PC-9 (cell line): Measurements from ENCODE around the gene DGKE. TPM values are rescaled to one million over a fixed set of nuclear protein-coding genes. Genes with fewer than 3 reads are reported as not detected.

Source experiments
- BruUV-seq: library from RNA; stranded (reverse); fragments of 400-500 nt; replicated peaks from 2 replicates; lab custom pipeline; 2021; lab: Mats Ljungman, UMichigan
- CTCF ChIA-PET: fragments of 300-600 bp; sonication (Branson Sonifier 250); formaldehyde crosslinking; loops from one replicate; lab custom pipeline; 2022; ENCODE audit warnings: antibody characterized with exemption; lab: Charles Lee
- POLR2A ChIA-PET: fragments of 300-600 bp; sonication (Branson Sonifier 250); formaldehyde crosslinking; loops from one replicate; lab custom pipeline; 2022; ENCODE audit warnings: antibody characterized with exemption; ENCODE audit not compliant: unreplicated experiment; lab: Charles Lee
- DNase-seq, 2 experiments: peaks; one replicate each; pipeline versions ENCODE4 v3.0.0 to v3.0.0-alpha.2; 2015 to 2022; ENCODE audit warnings: mixed read lengths in 1 of 2
- H2AFZ ChIP-seq: fragments of 200-600 bp; sonication (generic); 2 replicates; pipeline ENCODE4 v1.8.1; 2017; ENCODE audit warnings: antibody characterized with exemption
- H3F3A ChIP-seq: fragments of 200-600 bp; sonication (generic); 2 replicates; pipeline ENCODE4 v1.8.1; 2017; ENCODE audit warnings: antibody characterized with exemption, mild to moderate bottlenecking, low read depth; ENCODE audit not compliant: insufficient read depth
- H3K27ac ChIP-seq: fragments of 200-600 bp; sonication (generic); 2 replicates; pipeline ENCODE4 v1.6.1; 2016; ENCODE audit warnings: mixed run types
- H3K27me3 ChIP-seq: fragments of 200-600 bp; sonication (generic); 2 replicates; pipeline ENCODE4 v1.6.1; 2016; ENCODE audit warnings: low read depth, mixed run types; ENCODE audit not compliant: insufficient read depth
- H3K36me3 ChIP-seq: fragments of 200-600 bp; sonication (generic); 2 replicates; pipeline ENCODE4 v1.6.1; 2016; ENCODE audit warnings: low read depth, mixed run types
- H3K4me1 ChIP-seq: fragments of 200-600 bp; sonication (generic); replicated peaks from 2 replicates; pipeline ENCODE4 v1.6.1; 2016; ENCODE audit warnings: mixed run types; ENCODE audit not compliant: insufficient read depth
- H3K4me2 ChIP-seq: fragments of 200-600 bp; sonication (generic); 2 replicates; pipeline ENCODE4 v1.6.1; 2017; ENCODE audit warnings: mixed run types
- H3K4me3 ChIP-seq: fragments of 200-600 bp; sonication (generic); 2 replicates; pipeline ENCODE4 v1.6.1; 2016; ENCODE audit warnings: mixed run types
- H3K79me2 ChIP-seq: fragments of 200-600 bp; sonication (generic); 2 replicates; pipeline ENCODE4 v1.6.1; 2017; ENCODE audit warnings: low read depth, mixed run types
- H3K9me2 ChIP-seq: fragments of 200-600 bp; sonication (generic); 2 replicates; pipeline ENCODE4 v1.8.1; 2017; ENCODE audit warnings: mild to moderate bottlenecking; ENCODE audit not compliant: insufficient read depth
- H3K9me3 ChIP-seq: fragments of 200-600 bp; sonication (generic); 2 replicates; pipeline ENCODE4 v1.8.1; 2016; ENCODE audit warnings: low read depth; ENCODE audit not compliant: insufficient read depth
- H4K20me1 ChIP-seq: fragments of 200-600 bp; sonication (generic); 2 replicates; pipeline ENCODE4 v1.8.1; 2017; ENCODE audit not compliant: insufficient read depth
- EZH2 ChIP-seq: fragments of 200-600 bp; sonication (generic); IDR thresholded peaks from 2 replicates; pipeline ENCODE4 v1.8.0; 2017; ENCODE audit warnings: antibody characterized with exemption, low read depth
- intact Hi-C: fragments of 100-400 bp; cut with micrococcal nuclease; formaldehyde crosslinking; loops from one replicate; pipeline ENCODE4 v1.10.0; 2022; ENCODE audit not compliant: unreplicated experiment
- total RNA-seq: library from RNA; stranded (reverse); gene quantifications from 2 replicates; pipeline ENCODE4 v1.2.3, GENCODE V29; 2021
- TF ChIP-seq, protein P1 (sequence below): fragments of 200-600 bp; sonication (generic); conservative IDR thresholded peaks from 2 replicates; pipeline ENCODE4 v1.6.1; 2017; ENCODE audit warnings: mixed run types, antibody characterized with exemption, mild to moderate bottlenecking, moderate library complexity

The DGKE gene
- total RNA-seq, 1 experiment from 2014 or later: 11.0 TPM

DNA sequence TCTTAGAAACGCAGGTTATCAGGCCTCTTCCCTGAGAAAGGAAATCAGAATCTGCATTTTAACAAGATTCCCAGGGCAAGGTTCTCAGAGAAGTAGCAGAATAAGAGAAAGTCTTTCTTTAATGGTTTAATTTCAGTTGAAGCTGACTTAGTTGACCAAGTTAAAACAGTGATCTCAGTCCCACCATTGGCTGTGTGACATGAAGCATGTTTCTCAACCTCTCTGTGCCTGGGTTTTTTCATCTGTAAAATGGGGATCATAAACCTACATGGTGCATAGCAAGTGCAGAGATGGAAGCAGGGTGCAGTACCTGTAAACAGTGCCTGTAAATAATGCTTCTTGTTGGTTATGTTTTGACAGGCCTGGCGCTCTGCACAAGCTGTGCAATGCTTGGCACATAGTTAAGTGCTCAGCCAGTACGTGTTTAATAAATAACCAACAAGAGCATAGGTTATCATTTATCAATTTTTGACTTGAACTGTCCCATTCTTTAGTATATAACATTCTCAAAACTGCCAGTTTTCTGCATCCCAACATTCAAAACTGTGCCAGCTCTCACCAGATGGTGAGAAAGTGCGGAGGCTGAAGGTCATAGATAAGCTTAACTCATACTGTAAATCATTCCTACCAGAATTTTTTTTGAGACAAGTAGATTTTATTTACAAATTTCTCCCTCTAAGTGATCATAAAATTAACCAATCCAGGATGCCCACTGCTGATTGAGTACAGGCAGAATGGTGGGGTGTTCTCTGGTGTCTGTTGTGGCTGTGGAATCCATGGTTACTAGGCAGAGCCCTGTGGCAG, 7.1 kb upstream of the DGKE start:
- DNase-seq: no peak
- TF ChIP-seq EZH2: no peak
- TF ChIP-seq, protein P1, sequence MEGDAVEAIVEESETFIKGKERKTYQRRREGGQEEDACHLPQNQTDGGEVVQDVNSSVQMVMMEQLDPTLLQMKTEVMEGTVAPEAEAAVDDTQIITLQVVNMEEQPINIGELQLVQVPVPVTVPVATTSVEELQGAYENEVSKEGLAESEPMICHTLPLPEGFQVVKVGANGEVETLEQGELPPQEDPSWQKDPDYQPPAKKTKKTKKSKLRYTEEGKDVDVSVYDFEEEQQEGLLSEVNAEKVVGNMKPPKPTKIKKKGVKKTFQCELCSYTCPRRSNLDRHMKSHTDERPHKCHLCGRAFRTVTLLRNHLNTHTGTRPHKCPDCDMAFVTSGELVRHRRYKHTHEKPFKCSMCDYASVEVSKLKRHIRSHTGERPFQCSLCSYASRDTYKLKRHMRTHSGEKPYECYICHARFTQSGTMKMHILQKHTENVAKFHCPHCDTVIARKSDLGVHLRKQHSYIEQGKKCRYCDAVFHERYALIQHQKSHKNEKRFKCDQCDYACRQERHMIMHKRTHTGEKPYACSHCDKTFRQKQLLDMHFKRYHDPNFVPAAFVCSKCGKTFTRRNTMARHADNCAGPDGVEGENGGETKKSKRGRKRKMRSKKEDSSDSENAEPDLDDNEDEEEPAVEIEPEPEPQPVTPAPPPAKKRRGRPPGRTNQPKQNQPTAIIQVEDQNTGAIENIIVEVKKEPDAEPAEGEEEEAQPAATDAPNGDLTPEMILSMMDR: no peak
- Histone ChIP-seq H3K9me2 (no peaks in the 10 kb centered on the region), H3K4me3 (no peak overlapping the region), H3K4me2 (no peak overlapping the region), H3F3A (0 out of 2 replicates have a peak, but pooled peaks cover 11% of the 10 kb centered on the region), H2AFZ (no peak overlapping the region), H3K27me3 (no peaks in the 10 kb centered on the region), H3K79me2 (peaks cover 12% of the 10 kb centered on the region), H3K36me3 (no peaks in the 10 kb centered on the region), H3K9me3 (no peaks in the 10 kb centered on the region), H3K4me1 (0 out of 2 replicates have a peak, but pooled peaks cover 14% of the 10 kb centered on the region), H3K27ac (no peak overlapping the region), H4K20me1 (no peaks in the 10 kb centered on the region)
- POLR2A ChIA-PET: no interaction called here
- no TSS peak for BruUV-seq
- CTCF ChIA-PET: no interaction called here
- intact Hi-C loops: no loop called here

DNA sequence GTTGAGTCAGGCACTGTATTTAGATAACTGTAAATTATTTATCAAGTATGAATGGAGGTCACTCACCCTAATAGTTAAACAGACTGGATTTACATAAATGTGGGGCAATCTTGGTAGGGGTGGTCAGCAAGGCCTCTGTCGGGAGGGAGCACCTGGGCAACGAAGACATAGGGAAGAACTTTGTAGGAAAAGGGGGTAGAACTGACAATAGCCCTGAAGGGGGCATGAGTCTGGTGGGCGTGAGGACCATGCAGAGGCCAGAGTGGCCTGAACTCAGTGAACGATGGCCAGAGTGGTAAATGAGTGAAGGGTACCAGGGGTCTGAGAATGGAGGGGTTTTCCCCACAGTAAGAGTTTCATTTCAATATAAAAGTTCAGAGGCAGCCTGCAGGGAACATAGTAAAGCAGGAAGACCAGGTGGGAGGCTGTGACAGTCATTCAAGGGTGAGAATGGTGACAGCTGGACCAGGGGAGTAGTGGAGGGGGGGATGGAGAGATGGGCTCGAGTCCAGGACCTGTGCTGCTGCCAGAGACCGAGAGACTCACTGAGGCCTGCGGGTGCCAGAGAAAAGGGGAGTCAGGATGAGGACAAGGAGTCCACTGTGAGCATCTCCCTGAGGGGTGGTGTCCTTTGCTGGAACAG, 3.1 kb upstream of the DGKE start:
- Histone ChIP-seq H4K20me1 (no peaks in the 10 kb centered on the region), H3K9me2 (no peaks in the 10 kb centered on the region), H3K4me1 (peaks cover 21% of the 10 kb centered on the region), H3K27me3 (no peaks in the 10 kb centered on the region), H3K4me2 (no peak overlapping the region), H3K36me3 (no peaks in the 10 kb centered on the region), H2AFZ (no peak overlapping the region), H3F3A (no peaks in the 10 kb centered on the region), H3K4me3 (no peak overlapping the region), H3K79me2 (peaks cover 36% of the 10 kb centered on the region), H3K27ac (no peak overlapping the region), H3K9me3 (no peaks in the 10 kb centered on the region)
- ChIA-PET CTCF (no interaction called here), POLR2A (no interaction called here)
- BruUV-seq: no TSS peak
- DNase-seq: no peak
- intact Hi-C loops: loop anchor here (5.0 kb wide), 2 partner anchors 111 to 239 kb away; partner anchors contain the start of gene NOG
- no peak for TF ChIP-seq EZH2
- TF ChIP-seq, protein P1: no peak

GRCh38 chr17:56831369-56832095, 2.4 kb upstream of the DGKE start:
- Histone ChIP-seq H4K20me1 (no peaks in the 10 kb centered on the region), H3F3A (no peaks in the 10 kb centered on the region), H3K27me3 (no peaks in the 10 kb centered on the region), H3K36me3 (0 out of 2 replicates have a peak, but pooled peaks cover 3% of the 10 kb centered on the region), H3K9me3 (no peaks in the 10 kb centered on the region), H3K27ac (no peak overlapping the region), H2AFZ (no peak overlapping the region), H3K9me2 (no peaks in the 10 kb centered on the region), H3K4me2 (peak overlapping the region; percentile 96), H3K79me2 (peaks cover 41% of the 10 kb centered on the region), H3K4me3 (no peak overlapping the region), H3K4me1 (peaks cover 28% of the 10 kb centered on the region)
- ChIA-PET POLR2A (no interaction called here), CTCF (no interaction called here)
- intact Hi-C loops: loop anchor here (5.0 kb wide), 2 partner anchors 111 to 239 kb away; partner anchors contain the start of gene NOG
- BruUV-seq: no TSS peak
- TF ChIP-seq EZH2: no peak
- TF ChIP-seq, protein P1: no peak
- DNase-seq: no peak
